Smooth muscle cell of the brain vasculature (primary cell): ENCODE data around the gene BCAR3.
A peak's percentile ranks its signal among the peaks of the same experiment; 100 is the strongest.
"Not testable (repeated sequence)": the region's sequence is repeated elsewhere in the genome, so short reads cannot be mapped to it uniquely, and the experiment has no call there.

Experiments used
- DNase-seq: peaks from one replicate; pipeline ENCODE4 v3.0.0-alpha.2; 2012; ENCODE audit warnings: low read depth, low spot score

Gene BCAR3

DNA sequence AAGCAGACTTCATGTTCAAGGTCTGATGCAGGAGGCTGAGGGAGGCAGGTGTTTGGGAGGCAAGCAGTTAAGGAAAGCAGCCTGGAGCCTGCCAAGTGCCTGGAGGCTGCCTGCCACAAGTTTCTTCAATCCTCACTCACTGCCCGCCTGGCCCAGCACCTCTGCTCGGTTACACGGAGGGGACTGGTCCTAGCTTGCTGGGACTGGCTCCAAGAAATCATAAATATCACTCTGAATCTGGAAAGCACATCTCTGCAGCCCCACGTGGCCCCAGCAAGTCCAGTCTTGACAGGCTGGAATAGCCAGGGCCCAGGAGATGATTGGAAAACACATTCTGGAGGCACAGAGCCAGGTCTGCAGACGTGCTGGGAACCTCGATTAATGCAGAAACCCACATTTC lies 83.9 kb downstream of the BCAR3 start:
- DNase-seq = no peak

- no peak for DNase-seq
Measured at GRCh38 chr1:93596329-93597089, 85.1 kb downstream of the BCAR3 start.

DNA sequence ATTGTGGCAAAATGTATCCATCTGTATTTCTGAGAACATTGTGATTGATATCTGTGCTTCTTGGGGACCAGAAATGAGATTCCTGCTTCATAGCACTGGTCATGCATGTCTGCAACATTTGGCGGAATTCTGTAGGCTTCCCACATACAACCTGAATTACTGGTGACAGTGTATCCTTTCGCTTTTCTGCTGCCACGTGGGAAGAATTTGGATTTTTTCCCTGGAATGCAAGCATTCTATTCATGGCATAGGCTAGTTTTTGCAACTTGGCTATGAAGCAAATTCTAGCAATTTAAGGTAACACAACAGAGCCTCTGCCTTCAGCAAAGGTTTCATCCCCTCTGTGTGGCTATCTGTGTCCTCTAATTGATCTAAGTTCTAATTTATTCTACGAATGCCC lies 85.9 kb downstream of the BCAR3 start:
- no peak for DNase-seq

GRCh38 chr1:93595266-93595665 lies 86.4 kb downstream of the BCAR3 start:
- no peak for DNase-seq

DNA sequence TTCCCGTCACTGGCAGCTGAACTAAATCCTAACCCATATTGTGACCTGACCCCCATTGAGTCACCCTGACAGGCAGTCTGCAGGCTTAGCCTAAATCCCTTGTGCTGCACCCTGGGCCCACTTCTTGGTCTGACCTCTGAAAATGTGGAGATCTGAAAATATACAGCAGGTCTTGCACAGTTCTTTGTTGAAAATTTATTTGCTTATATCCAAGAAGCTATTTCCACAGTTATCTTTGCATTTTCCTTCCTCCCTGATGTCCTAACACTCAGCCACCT lies 87.1 kb downstream of the BCAR3 start:
- no peak for DNase-seq

DNA sequence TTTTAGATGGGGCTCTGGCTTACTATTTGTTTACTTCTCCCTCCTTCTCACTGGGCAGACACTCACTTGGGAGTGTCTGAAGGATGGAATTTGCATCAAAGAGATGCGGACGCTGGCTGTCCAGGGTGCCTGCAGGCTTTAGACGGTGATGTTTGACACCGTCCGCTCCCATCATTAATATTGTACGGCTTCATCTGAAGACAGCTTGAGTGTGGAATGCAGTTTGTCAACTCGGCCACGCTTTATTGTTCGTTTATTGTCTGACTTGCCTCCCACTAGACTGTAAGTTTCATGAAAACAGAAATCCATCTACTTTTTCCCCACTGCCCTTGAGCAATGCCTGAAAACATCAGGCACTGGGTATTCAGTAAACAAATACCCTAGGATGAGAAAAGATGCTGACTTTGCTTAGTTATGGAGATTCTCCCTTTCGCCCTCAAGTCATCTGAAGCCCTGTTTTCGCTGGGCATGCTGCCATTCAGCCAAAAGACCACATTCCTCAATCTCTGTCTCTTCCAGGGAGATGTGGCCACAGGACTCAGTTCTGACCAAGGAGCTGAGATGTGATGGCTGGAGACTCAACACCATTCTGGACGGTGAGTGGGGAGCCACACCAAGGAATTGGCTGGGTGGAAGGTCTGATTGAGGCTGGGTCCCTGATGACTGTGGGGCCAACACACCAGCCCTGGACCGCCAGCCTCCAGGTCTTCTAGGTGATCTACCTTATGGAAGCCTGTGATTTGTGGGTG lies 87.6 kb downstream of the BCAR3 start:
- no peak for DNase-seq

GRCh38 chr1:93592551-93592949 lies 89.1 kb downstream of the BCAR3 start:
- DNase-seq = no peak

DNA sequence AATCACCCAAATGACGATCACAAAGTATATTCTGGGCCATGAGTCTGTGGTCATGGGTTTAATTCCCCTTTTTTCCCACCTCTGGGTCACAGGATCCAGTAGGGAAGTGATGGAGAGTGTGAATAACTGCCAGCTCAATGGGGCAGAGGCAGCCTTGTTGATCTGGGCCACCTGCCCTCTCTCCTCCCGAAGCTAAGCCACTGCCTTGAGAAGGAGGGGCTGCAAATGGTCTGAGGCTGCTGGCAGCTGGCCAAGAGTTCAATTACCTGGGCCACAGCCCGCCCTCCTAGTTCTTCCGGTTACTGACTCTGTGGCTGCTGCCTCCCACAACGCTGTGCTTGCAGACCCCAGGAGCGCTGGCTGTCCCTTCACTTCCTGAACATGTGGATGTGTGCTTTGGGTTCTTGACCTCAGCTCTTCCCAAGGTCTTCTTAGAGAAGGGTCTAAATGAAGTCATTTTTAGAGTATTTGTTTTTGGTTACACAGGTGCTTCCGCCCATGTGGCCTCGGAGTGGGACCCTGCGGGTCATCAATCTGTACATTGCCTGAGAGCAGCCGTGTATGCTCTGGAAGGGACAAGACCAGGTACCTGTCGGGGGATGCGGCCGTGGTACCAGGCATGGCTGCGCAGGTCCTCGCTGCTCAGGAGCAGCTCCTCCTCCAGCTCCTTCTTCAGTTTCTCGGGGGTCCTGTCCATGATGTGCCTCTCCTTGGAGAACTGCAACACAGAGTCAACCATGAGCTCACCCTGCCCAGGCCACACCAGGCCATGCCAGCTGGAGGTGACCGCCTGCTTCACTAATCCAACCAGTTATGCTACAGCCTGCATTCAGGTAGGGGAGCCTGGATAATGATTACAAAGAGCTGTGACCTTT lies 89.7 kb downstream of the BCAR3 start:
- DNase-seq = no peak

DNA sequence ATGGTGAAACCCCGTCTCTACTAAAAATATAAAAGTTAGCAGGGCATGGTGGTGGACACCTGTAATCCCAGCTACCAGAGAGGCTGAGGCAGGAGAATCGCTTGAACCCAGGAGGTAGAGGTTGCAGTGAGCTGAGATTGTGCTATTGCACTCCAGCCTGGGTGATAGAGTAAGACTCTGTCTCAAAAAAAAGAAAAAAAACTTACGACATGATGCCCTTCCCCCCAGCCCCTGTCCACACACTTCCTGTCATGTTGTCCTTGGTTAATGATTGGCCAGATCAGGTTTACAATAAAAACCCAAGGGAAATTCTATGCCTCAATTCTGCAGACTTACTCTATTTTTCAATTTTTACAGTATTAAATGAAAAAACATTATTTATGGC lies 90.4 kb downstream of the BCAR3 start:
- not testable (repeated sequence) for DNase-seq

- DNase-seq = no peak
Measured at GRCh38 chr1:93588955-93589354, 92.7 kb downstream of the BCAR3 start.

GRCh38 chr1:93588206-93588605 lies 93.4 kb downstream of the BCAR3 start:
- DNase-seq = no peak

GRCh38 chr1:93587354-93587753 lies 94.3 kb downstream of the BCAR3 start:
- no peak for DNase-seq

DNA sequence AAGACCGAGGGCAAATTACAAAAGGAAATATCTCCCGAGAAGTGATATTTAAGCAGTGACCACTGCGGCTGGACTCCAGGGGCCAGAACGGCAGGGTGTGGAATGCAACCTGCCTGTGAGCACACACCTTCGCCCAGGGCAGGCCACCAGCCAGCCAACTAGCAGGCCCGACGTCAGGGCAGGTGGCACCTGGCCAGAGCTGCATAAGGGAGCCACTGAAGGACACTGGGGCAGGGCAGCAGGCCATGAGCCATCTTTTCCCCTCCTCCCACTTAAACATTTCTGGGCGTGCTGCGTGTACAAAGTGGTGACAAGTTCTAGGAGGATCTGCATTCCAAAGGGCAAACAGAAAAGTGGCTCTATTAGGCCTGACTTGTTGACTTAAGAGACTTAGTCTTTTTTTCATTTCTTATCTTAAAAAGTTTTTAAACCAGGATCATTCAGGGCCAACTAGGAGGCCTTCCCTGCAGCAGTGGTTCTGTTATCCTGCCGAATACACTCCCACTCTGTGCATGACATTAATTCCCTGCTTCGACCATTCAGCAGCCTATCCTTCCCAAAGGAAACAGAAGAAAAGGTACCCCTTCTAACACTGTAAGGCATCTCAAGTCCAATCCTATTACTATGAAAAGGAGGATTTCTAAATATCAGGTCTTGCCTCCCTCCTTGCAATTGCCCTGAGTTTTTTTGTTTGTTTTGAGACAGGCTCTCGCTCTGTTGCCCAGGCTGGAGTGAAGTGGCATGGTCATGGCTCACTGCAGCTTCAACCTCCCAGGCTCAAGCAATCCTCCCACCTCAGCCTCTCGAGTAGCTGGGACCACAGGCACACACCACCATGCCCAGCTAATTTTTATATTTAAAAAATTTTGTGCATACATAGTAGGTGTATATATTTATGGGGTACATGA lies 96.3 kb downstream of the BCAR3 start:
- no peak for DNase-seq

GRCh38 chr1:93584261-93585003 lies 97.2 kb downstream of the BCAR3 start:
- DNase-seq = no peak

GRCh38 chr1:93581917-93582850 lies 99.5 kb downstream of the BCAR3 start:
- no peak for DNase-seq

GRCh38 chr1:93579891-93580290 lies 101.7 kb downstream of the BCAR3 start:
- DNase-seq = peak; percentile 74

DNA sequence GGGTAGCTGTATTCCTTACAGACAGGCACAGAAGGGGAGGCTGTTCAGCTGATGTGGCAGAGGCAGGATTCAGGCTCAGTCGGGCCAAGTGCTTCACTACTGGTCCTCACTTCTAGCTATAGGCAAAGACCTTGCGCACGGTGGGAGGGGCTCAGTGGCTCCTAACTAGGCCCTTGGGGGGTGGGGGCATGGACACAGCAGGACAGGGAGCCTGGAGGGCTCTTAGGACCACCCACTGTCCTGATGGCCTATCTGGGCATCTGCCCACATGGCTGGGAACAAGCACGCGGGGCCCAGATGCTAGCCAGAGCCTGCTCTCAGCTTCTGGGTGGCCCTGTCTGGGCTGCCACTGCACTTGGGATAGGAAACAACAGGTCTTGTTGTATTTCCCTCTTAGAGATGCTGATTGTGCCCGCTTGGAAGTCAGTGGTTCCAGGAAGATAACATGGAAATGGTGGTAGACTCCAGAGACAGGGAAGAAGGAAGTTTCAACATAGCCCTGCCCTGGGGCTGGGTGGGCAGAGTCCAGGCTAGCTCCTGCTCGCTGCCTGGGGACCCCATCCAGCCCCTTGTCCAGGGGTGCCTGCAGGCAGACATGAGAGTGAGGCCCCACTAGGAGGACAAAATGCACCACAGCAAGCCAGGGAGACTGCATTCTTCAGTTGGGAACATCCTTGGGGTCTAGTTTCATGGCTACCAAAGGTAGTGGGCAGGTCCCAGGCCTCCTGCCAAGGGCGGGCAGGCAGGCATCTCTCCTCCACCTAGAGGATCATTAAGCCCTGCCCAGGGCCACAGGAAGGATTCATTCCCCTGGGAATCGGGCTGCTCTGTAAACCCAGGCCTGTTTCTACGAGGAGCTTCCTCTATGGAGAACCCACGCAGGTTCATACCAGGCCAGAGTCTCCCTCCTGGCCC lies 102.5 kb downstream of the BCAR3 start:
- no peak for DNase-seq

GRCh38 chr1:93578433-93578830 lies 103.2 kb downstream of the BCAR3 start:
- DNase-seq = no peak
